Measurements from ENCODE around the gene DUS4L.

- no peak for TF ChIP-seq EZH2 (IDR thresholded peaks at IDR 0.05; ENCODE audit: borderline replicate concordance, low read depth, low read length, poor library complexity, severe bottlenecking)
- no peak for TF ChIP-seq CTCF (conservative IDR thresholded peaks at IDR 0.05; ENCODE audit: low read depth, low read length)
Observed at GRCh38 chr7:107573537-107573936, 9.8 kb downstream of the DUS4L start.
